HCT116 (cell line): ENCODE data around the gene RUNX2. TPM values are rescaled to one million over a fixed set of nuclear protein-coding genes. Genes with fewer than 3 reads are reported as not detected.

Source experiments
- ATAC-seq: fragments of 200-7000 bp; cut with Tn5 transposase; 2 replicates; pipeline ENCODE4 v1.9.1; 2020; ENCODE audit warnings: mild to moderate bottlenecking, moderate library complexity
- BruUV-seq: library from RNA; stranded (reverse); fragments of 400-500 nt; replicated peaks from 2 replicates; lab custom pipeline; 2021; lab: Mats Ljungman, UMichigan
- CTCF ChIA-PET: fragments of 300-600 bp; sonication (Branson Sonifier 250); formaldehyde crosslinking; loops from one replicate; lab custom pipeline; 2021; ENCODE audit warnings: antibody characterized with exemption; lab: Charles Lee
- POLR2A ChIA-PET: fragments of 300-600, 350-600 bp; sonication (Branson Sonifier 250); formaldehyde crosslinking; loops from one replicate; lab custom pipeline; 2021; ENCODE audit warnings: antibody characterized with exemption; lab: Charles Lee
- RAD21 ChIA-PET, 2 experiments: fragments of 300-600 bp; sonication (Branson Sonifier 250); formaldehyde crosslinking; loops; one replicate each; lab custom pipeline; 2023; ENCODE audit warnings: low total read pairs in 2 of 2; ENCODE audit not compliant: uncharacterized antibody in 2 of 2, unreplicated experiment in 2 of 2, low non-redundant PET in 1 of 2; lab: Charles Lee
- DNase-seq: peaks from one replicate; pipeline ENCODE4 v3.0.0-alpha.2; 2010; ENCODE audit warnings: low read depth, low spot score
- H2AFZ ChIP-seq: fragments of 200-600 bp; shearing (Covaris generic), sonication (generic); 2 replicates; pipeline ENCODE4 v1.6.1; 2017; ENCODE audit warnings: low read depth, mixed run types, mixed read lengths, antibody characterized with exemption, low read length; ENCODE audit not compliant: poor library complexity, severe bottlenecking
- H3K27ac ChIP-seq: 2 replicates; pipeline ENCODE4 v1.5.1; 2012; ENCODE audit warnings: low read depth, low read length
- H3K27me3 ChIP-seq: fragments of 200-600 bp; sonication (generic); 2 replicates; pipeline ENCODE4 v1.6.1; 2016; ENCODE audit warnings: mixed run types, low read length, mixed read lengths; ENCODE audit not compliant: insufficient read depth
- H3K36me3 ChIP-seq, 2 experiments: fragments of 200-500 bp in 1 of 2; fragments of 200-600 bp in 1 of 2; sonication (Bioruptor generic) in 1 of 2; sonication (generic) in 1 of 2; 2 replicates each; pipeline versions ENCODE4 v1.5.1 to v1.6.1; 2014 to 2016; ENCODE audit warnings: low read length in 2 of 2, inconsistent platforms in 1 of 2, mixed read lengths in 1 of 2, mixed run types in 1 of 2; ENCODE audit not compliant: insufficient read depth in 2 of 2, control insufficient read depth in 1 of 2
- H3K4me1 ChIP-seq, 2 experiments: fragments of 200-600 bp in 1 of 2; sonication (generic) in 1 of 2; 2 replicates each; pipeline versions ENCODE4 v1.5.1 to v1.6.1; 2012 to 2017; ENCODE audit warnings: low read length in 2 of 2, inconsistent platforms in 1 of 2, mild to moderate bottlenecking in 1 of 2, mixed read lengths in 1 of 2, mixed run types in 1 of 2, moderate library complexity in 1 of 2; ENCODE audit not compliant: insufficient read depth in 2 of 2, control insufficient read depth in 1 of 2
- H3K4me2 ChIP-seq: fragments of 200-600 bp; sonication (generic); 2 replicates; pipeline ENCODE4 v1.6.1; 2017; ENCODE audit warnings: mixed run types, low read length, mixed read lengths
- H3K4me3 ChIP-seq, 2 experiments: fragments of 200-600 bp in 1 of 2; sonication (generic) in 1 of 2; replicated peaks in 1 of 2; 2 replicates each; pipeline ENCODE4 v1.5.1; 2011 to 2016; ENCODE audit warnings: low read length in 2 of 2, control low read depth in 1 of 2, low read depth in 1 of 2, mild to moderate bottlenecking in 1 of 2, mixed read lengths in 1 of 2, mixed run types in 1 of 2
- H3K79me2 ChIP-seq: fragments of 200-600 bp; sonication (generic); 2 replicates; pipeline ENCODE4 v1.6.1; 2017; ENCODE audit warnings: mild to moderate bottlenecking, mixed run types, low read length, moderate library complexity, mixed read lengths; ENCODE audit not compliant: insufficient read depth
- H3K9ac ChIP-seq: fragments of 200-600 bp; sonication (generic); 2 replicates; pipeline ENCODE4 v1.6.1; 2016; ENCODE audit warnings: low read length, mixed read lengths
- H3K9me2 ChIP-seq: fragments of 200-600 bp; sonication (generic), shearing (Covaris generic); 2 replicates; pipeline ENCODE4 v1.6.1; 2017; ENCODE audit warnings: mixed run types, mild to moderate bottlenecking, moderate library complexity; ENCODE audit not compliant: insufficient read depth
- H3K9me3 ChIP-seq, 2 experiments: fragments of 200-500 bp in 1 of 2; fragments of 200-600 bp in 1 of 2; sonication (Bioruptor generic) in 1 of 2; sonication (generic) in 1 of 2; 2 replicates each; pipeline ENCODE4 v1.6.1; 2014 to 2017; ENCODE audit warnings: low read length in 2 of 2, mixed read lengths in 2 of 2, inconsistent platforms in 1 of 2, low read depth in 1 of 2, mild to moderate bottlenecking in 1 of 2, mixed run types in 1 of 2, moderate library complexity in 1 of 2; ENCODE audit not compliant: control insufficient read depth in 1 of 2, insufficient read depth in 1 of 2
- H4K20me1 ChIP-seq: fragments of 200-600 bp; sonication (generic), shearing (Covaris generic); 2 replicates; pipeline ENCODE4 v1.6.1; 2017; ENCODE audit warnings: mixed run types, mild to moderate bottlenecking, moderate library complexity; ENCODE audit not compliant: insufficient read depth
- CBX3 ChIP-seq: IDR thresholded peaks from 2 replicates; pipeline ENCODE4 v1.6.1; 2012; ENCODE audit warnings: low read depth
- ELF1 ChIP-seq: IDR thresholded peaks from 2 replicates; pipeline ENCODE4 v1.6.1; 2012; ENCODE audit warnings: low read depth, borderline replicate concordance
- EZH2 ChIP-seq: fragments of 200-600 bp; sonication (generic); IDR thresholded peaks from 2 replicates; pipeline ENCODE4 v1.6.1; 2017; ENCODE audit warnings: antibody characterized with exemption, mixed run types
- FOSL1 ChIP-seq: IDR thresholded peaks from 2 replicates; pipeline ENCODE4 v1.6.1; 2012; ENCODE audit warnings: low read depth
- POLR2A ChIP-seq: IDR thresholded peaks from 2 replicates; pipeline ENCODE4 v1.7.0; 2011; ENCODE audit warnings: borderline replicate concordance; ENCODE audit not compliant: insufficient read depth, insufficient read length; ENCODE audit errors: extremely low read depth
- RAD21 ChIP-seq: IDR thresholded peaks from 2 replicates; pipeline ENCODE4 v1.6.1; 2012; ENCODE audit warnings: low read depth, mild to moderate bottlenecking
- REST ChIP-seq: IDR thresholded peaks from 2 replicates; pipeline ENCODE4 v1.6.1; 2012; ENCODE audit warnings: low read depth
- SIN3A ChIP-seq: IDR thresholded peaks from 2 replicates; pipeline ENCODE4 v1.6.1; 2012; ENCODE audit warnings: low read depth
- SP1 ChIP-seq: IDR thresholded peaks from 2 replicates; pipeline ENCODE4 v1.6.1; 2012; ENCODE audit warnings: low read depth
- ZBTB33 ChIP-seq: IDR thresholded peaks from 2 replicates; pipeline ENCODE4 v1.6.1; 2011; ENCODE audit warnings: mild to moderate bottlenecking, low read length, moderate library complexity; ENCODE audit not compliant: insufficient replicate concordance; ENCODE audit errors: extremely low read depth
- intact Hi-C: fragments of 100-400 bp; cut with micrococcal nuclease; formaldehyde crosslinking; loops from 2 replicates; pipeline ENCODE4 v1.10.0; 2022
- total RNA-seq: library from RNA; stranded (reverse); gene quantifications from one replicate; pipeline ENCODE4 v1.2.1, GENCODE V29; 2021; ENCODE audit not compliant: unreplicated experiment
- TF ChIP-seq, protein P1 (sequence below): IDR thresholded peaks from 2 replicates; pipeline ENCODE4 v1.6.1; 2012
- TF ChIP-seq, protein P2 (sequence below): IDR thresholded peaks from 2 replicates; pipeline ENCODE4 v1.6.1; 2012
- TF ChIP-seq, protein P3 (sequence below), 3 experiments: fragments of 200-600 bp in 1 of 3; sonication (generic) in 1 of 3; IDR thresholded peaks in 2 of 3; conservative IDR thresholded peaks in 1 of 3; 2 replicates each; pipeline ENCODE4 v1.5.1; 2012 to 2017; ENCODE audit warnings: low read depth in 2 of 3, low read length in 2 of 3, antibody characterized with exemption in 1 of 3, borderline replicate concordance in 1 of 3, control low read depth in 1 of 3, mild to moderate bottlenecking in 1 of 3, mixed read lengths in 1 of 3, mixed run types in 1 of 3, moderate library complexity in 1 of 3; ENCODE audit not compliant: insufficient read depth in 1 of 3

The RUNX2 gene
- total RNA-seq, 1 experiment from 2014 or later: 1.1 TPM

- no peaks in the 10 kb centered on the region for H3K79me2 ChIP-seq
- ChIA-PET CTCF (no interaction called here), RAD21 (no interaction called here)
- no TSS peak for BruUV-seq
- H3K4me3 ChIP-seq: no peak overlapping the region
- H3K36me3 ChIP-seq: no peaks in the 10 kb centered on the region
- TF ChIP-seq, protein P1, sequence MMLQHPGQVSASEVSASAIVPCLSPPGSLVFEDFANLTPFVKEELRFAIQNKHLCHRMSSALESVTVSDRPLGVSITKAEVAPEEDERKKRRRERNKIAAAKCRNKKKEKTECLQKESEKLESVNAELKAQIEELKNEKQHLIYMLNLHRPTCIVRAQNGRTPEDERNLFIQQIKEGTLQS: no peak
- no peak for TF ChIP-seq FOSL1
- TF ChIP-seq, all 23 proteins: peak for 0
- ATAC-seq (no peak), DNase-seq (no peak)
- Histone ChIP-seq H3K4me2 (no peak overlapping the region), H2AFZ (no peak overlapping the region), H3K9me2 (no peaks in the 10 kb centered on the region), H3K9me3 (no peaks in the 10 kb centered on the region), H3K27me3 (no peaks in the 10 kb centered on the region), H3K9ac (no peak overlapping the region), H4K20me1 (no peaks in the 10 kb centered on the region), H3K27ac (no peak overlapping the region), H3K4me1 (peaks cover 12 to 24% of the 10 kb centered on the region in 2 experiments)
- intact Hi-C loops: no loop called here
- POLR2A ChIA-PET: no interaction called here
These were observed 282.2 kb downstream of the RUNX2 start for GRCh38 chr6:45610374-45610773.

- intact Hi-C loops: no loop called here
- H3K27me3 ChIP-seq: no peaks in the 10 kb centered on the region
- no peaks in the 10 kb centered on the region for H4K20me1 ChIP-seq
- no peak overlapping the region for H3K4me2 ChIP-seq
- H3K4me3 ChIP-seq: no peak overlapping the region
- H3K9ac ChIP-seq: no peak overlapping the region
- no peaks in the 10 kb centered on the region for H3K79me2 ChIP-seq
- BruUV-seq: no TSS peak
- H3K9me2 ChIP-seq: no peaks in the 10 kb centered on the region
- peaks cover 12 to 24% of the 10 kb centered on the region in 2 experiments for H3K4me1 ChIP-seq
- RAD21 ChIA-PET: no interaction called here
- H3K9me3 ChIP-seq: no peaks in the 10 kb centered on the region
- POLR2A ChIA-PET: no interaction called here
- ATAC-seq (no peak), DNase-seq (no peak)
- H2AFZ ChIP-seq: no peak overlapping the region
- CTCF ChIA-PET: no interaction called here
- H3K36me3 ChIP-seq: no peaks in the 10 kb centered on the region
- H3K27ac ChIP-seq: no peak overlapping the region
- no peak for TF ChIP-seq POLR2A
- TF ChIP-seq SP1: no peak
- TF ChIP-seq ELF1: no peak
- TF ChIP-seq, protein P2, sequence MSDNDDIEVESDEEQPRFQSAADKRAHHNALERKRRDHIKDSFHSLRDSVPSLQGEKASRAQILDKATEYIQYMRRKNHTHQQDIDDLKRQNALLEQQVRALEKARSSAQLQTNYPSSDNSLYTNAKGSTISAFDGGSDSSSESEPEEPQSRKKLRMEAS: no peak
- no peak for TF ChIP-seq ZBTB33
- no peak for TF ChIP-seq SIN3A
- no peak for TF ChIP-seq CBX3
- no peak for TF ChIP-seq EZH2
- TF ChIP-seq REST: no peak
- TF ChIP-seq RAD21: no peak
- TF ChIP-seq, protein P3, sequence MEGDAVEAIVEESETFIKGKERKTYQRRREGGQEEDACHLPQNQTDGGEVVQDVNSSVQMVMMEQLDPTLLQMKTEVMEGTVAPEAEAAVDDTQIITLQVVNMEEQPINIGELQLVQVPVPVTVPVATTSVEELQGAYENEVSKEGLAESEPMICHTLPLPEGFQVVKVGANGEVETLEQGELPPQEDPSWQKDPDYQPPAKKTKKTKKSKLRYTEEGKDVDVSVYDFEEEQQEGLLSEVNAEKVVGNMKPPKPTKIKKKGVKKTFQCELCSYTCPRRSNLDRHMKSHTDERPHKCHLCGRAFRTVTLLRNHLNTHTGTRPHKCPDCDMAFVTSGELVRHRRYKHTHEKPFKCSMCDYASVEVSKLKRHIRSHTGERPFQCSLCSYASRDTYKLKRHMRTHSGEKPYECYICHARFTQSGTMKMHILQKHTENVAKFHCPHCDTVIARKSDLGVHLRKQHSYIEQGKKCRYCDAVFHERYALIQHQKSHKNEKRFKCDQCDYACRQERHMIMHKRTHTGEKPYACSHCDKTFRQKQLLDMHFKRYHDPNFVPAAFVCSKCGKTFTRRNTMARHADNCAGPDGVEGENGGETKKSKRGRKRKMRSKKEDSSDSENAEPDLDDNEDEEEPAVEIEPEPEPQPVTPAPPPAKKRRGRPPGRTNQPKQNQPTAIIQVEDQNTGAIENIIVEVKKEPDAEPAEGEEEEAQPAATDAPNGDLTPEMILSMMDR (IDR thresholded peaks at IDR 0.05 in 2 of 3, conservative IDR thresholded peaks at IDR 0.05 in 1 of 3; ENCODE audit: borderline replicate concordance in 1 of 3, insufficient read depth in 1 of 3, low read depth in 2 of 3, low read length in 2 of 3): no peak
These were observed 282.7 kb downstream of the RUNX2 start for GRCh38 chr6:45610832-45611231.
